ENCODE data around the gene GAS6. TPM values are rescaled to one million over a fixed set of nuclear protein-coding genes. Genes with fewer than 3 reads are reported as not detected.

GAS6 gene
- total RNA-seq, 2 donors from 2014 or later = 83.0 to 145 TPM

- TF ChIP-seq CTCF (IDR thresholded peaks at IDR 0.05) (no peak), POLR2A (IDR thresholded peaks at IDR 0.05) (no peak)
- peak in 1 of 4 donors; percentile 13 for DNase-seq
- H3K27ac ChIP-seq = peak overlapping the region; percentile 68 to 86 (median 79)
- WGBS, 2 donors = 75 to 76% methylated on average over 5 to 17 of the region's 17 CpGs
- H3K27me3 ChIP-seq = no peaks in the 10 kb centered on the region
- H3K4me3 ChIP-seq = no peak overlapping the region
- H3K9me3 ChIP-seq = no peaks in the 10 kb centered on the region
- peak; percentile 22 for ATAC-seq
- intact Hi-C loops (cut with DNase I) = no loop called here
- H3K4me1 ChIP-seq = peaks cover 37% of the 10 kb centered on the region
- H3K36me3 ChIP-seq (replicated peaks in 1 of 2; ENCODE audit: insufficient read depth in 1 of 2, low read depth in 2 of 2) = no peaks in the 10 kb centered on the region
These were observed 17.1 kb upstream of the GAS6 start for GRCh38 chr13:113880651-113881611.

- no peak overlapping the region for H3K4me3 ChIP-seq
- peaks cover 37% of the 10 kb centered on the region for H3K4me1 ChIP-seq
- H3K27me3 ChIP-seq = no peaks in the 10 kb centered on the region
- peak overlapping the region in 2 of 4 donors; percentile 78 to 80 for H3K27ac ChIP-seq
- no peak for TF ChIP-seq POLR2A (IDR thresholded peaks at IDR 0.05)
- no peak for TF ChIP-seq CTCF (IDR thresholded peaks at IDR 0.05)
- no peak for ATAC-seq
- DNase-seq = peak in 1 of 4 donors; percentile 3
- 84 to 86% methylated on average over 11 of the region's 11 CpGs for WGBS, 2 donors
- no peaks in the 10 kb centered on the region for H3K36me3 ChIP-seq (replicated peaks in 1 of 2; ENCODE audit: insufficient read depth in 1 of 2, low read depth in 2 of 2)
- H3K9me3 ChIP-seq = no peaks in the 10 kb centered on the region
- intact Hi-C loops (cut with DNase I) = no loop called here
These were observed 15.9 kb upstream of the GAS6 start for GRCh38 chr13:113879494-113880360.

GRCh38 chr13:113879017-113879416 is 15.1 kb upstream of the GAS6 start:
- no peak for ATAC-seq
- Histone ChIP-seq H3K4me3 (no peak overlapping the region), H3K9me3 (no peaks in the 10 kb centered on the region), H3K4me1 (peaks cover 37% of the 10 kb centered on the region), H3K36me3 (replicated peaks in 1 of 2; ENCODE audit: insufficient read depth in 1 of 2, low read depth in 2 of 2) (no peaks in the 10 kb centered on the region), H3K27me3 (no peaks in the 10 kb centered on the region), H3K27ac (no peak overlapping the region)
- intact Hi-C loops (cut with DNase I) = no loop called here
- no peak for TF ChIP-seq POLR2A (IDR thresholded peaks at IDR 0.05)
- no peak for TF ChIP-seq CTCF (IDR thresholded peaks at IDR 0.05)
- peak in 1 of 4 donors; percentile 7 for DNase-seq
- 83 to 92% methylated on average over 7 of the region's 7 CpGs for WGBS, 2 donors

GRCh38 chr13:113877149-113877990 is 13.5 kb upstream of the GAS6 start:
- Histone ChIP-seq H3K27ac (no peak overlapping the region), H3K9me3 (no peaks in the 10 kb centered on the region), H3K4me3 (no peak overlapping the region), H3K36me3 (replicated peaks in 1 of 2; ENCODE audit: insufficient read depth in 1 of 2, low read depth in 2 of 2) (no peaks in the 10 kb centered on the region), H3K27me3 (no peaks in the 10 kb centered on the region), H3K4me1 (peaks cover 30% of the 10 kb centered on the region)
- ATAC-seq = no peak
- WGBS, 2 donors = 85% methylated on average over 12 to 20 of the region's 21 CpGs
- intact Hi-C loops (cut with DNase I) = no loop called here
- peak in 1 of 4 donors; percentile 8 for DNase-seq
- TF ChIP-seq CTCF (IDR thresholded peaks at IDR 0.05) (no peak), POLR2A (IDR thresholded peaks at IDR 0.05) (no peak)
